Pancreas (tissue), 10 donors: ENCODE data around the gene CACNA1H. TPM values are rescaled to one million over a fixed set of nuclear protein-coding genes. Genes with fewer than 3 reads are reported as not detected.

Experiments
- ATAC-seq, 4 donors: fragments of 200-7000 bp; cut with Tn5 transposase; one replicate each; pipeline versions ENCODE4 v1.8.0 to v1.9.1; 2020; ENCODE audit warnings: mild to moderate bottlenecking in 4 of 4, moderate library complexity in 4 of 4
- DNase-seq, 6 donors: peaks; one replicate each; pipeline ENCODE4 v3.0.0-alpha.2; 2020
- FAIRE-seq: peaks from 2 replicates; lab custom pipeline; 2012; peaks lifted over from hg19 to GRCh38; lab: Jason Lieb, UNC
- H3K27ac ChIP-seq, 4 donors: fragments of 200-600 bp; sonication (generic); 1 replicate in 3 of 4; 2 replicates in 1 of 4; pipeline versions ENCODE4 v1.5.0 to v1.8.0; 2020
- H3K27me3 ChIP-seq, 4 donors: fragments of 200-600 bp; one replicate each; pipeline ENCODE4 v1.8.0; 2021
- H3K36me3 ChIP-seq, 3 donors: fragments of 200-600 bp; sonication (generic) in 1 of 3; one replicate each; pipeline versions ENCODE4 v1.5.0 to v1.8.0; 2020 to 2021
- H3K4me1 ChIP-seq, 3 donors: fragments of 200-600 bp; one replicate each; pipeline ENCODE4 v1.8.0; 2021
- H3K4me3 ChIP-seq, 4 donors: fragments of 200-600 bp; sonication (generic) in 2 of 4; one replicate each; pipeline versions ENCODE4 v1.5.0 to v1.8.0; 2020 to 2021
- H3K9me3 ChIP-seq, 4 donors: fragments of 200-600 bp; one replicate each; pipeline ENCODE4 v1.8.0; 2021
- CTCF ChIP-seq, 4 donors: fragments of 200-600 bp; sonication (generic) in 3 of 4; IDR thresholded peaks; one replicate each; pipeline versions ENCODE4 v1.5.0 to v1.8.0; 2021; ENCODE audit warnings: antibody characterized with exemption in 4 of 4
- WGBS, 2 donors: extraction: QIAGEN DNeasy Blood & Tissue Kit; methylation state at CpG; one replicate each; pipeline ENCODE4 v1.1.7; 2013; 5-methylcytosine and 5-hydroxymethylcytosine counted together
- intact Hi-C, 3 donors: fragments of 100-400 bp; cut with DNase I; formaldehyde crosslinking; loops; one replicate each; pipeline versions ENCODE4 v1.11.1 to v1.14.2; 2022
- polyA plus RNA-seq, 2 donors: library from polyadenylated mRNA; stranded (reverse); fragments of 200-250 nt; gene quantifications; one replicate each; pipeline ENCODE4 v1.2.3, GENCODE V29; 2013
- total RNA-seq, 6 donors: library from RNA; stranded (reverse); fragmentation: NEBNext Ultra II Directional in 4 of 6; extraction: Animal tissue kit (Norgen Biotek cat#: 25700) in 4 of 6; gene quantifications; one replicate each; pipeline versions ENCODE4 v1.2.1 to v1.2.4, GENCODE V29; 2021 to 2023
- donor health status: healthy with polysubstance abuse.
- donor health status: DM: no; HTN: no; CAD: no; lungs with moderate emphysema.
- donor health status: DM: no; HTN: no; CAD: no.
- donor health status: control.
- donor health status: control.
- donor health status: Bipolar disorder and iron deficiency.
- donor health status: DM: yes; HTN: yes; CAD: no.
- donor health status: DM: no; HTN: no; CAD: no.
- donor health status: DM: no; HTN: no; CAD: no.
- donor health status: DM: yes; HTN: yes; CAD: no.

CACNA1H gene
- total and polyA plus RNA-seq, 8 donors, result 2.5 to 20.5 (median 4.9) TPM

- H3K27me3 ChIP-seq, result peaks cover 0 to 8% (median 3%) of the 10 kb centered on the region in 4 donors
- no peak for FAIRE-seq
- H3K36me3 ChIP-seq, result no peaks in the 10 kb centered on the region
- no peak for TF ChIP-seq CTCF (IDR thresholded peaks at IDR 0.05)
- no peaks in the 10 kb centered on the region for H3K9me3 ChIP-seq
- WGBS, 2 donors, result 74 to 81% methylated on average over 19 to 20 of the region's 20 CpGs
- H3K4me1 ChIP-seq, result peaks cover under 1 to 13% (median 9%) of the 10 kb centered on the region in 3 donors
- H3K4me3 ChIP-seq, result no peak overlapping the region
- intact Hi-C loops, result no loop called here
- no peak for ATAC-seq
- H3K27ac ChIP-seq, result no peak overlapping the region
- no peak for DNase-seq
Observed at GRCh38 chr16:1155353-1156054, 2.6 kb downstream of the CACNA1H start.

GRCh38 chr16:1156055-1156982, 3.4 kb downstream of the CACNA1H start:
- TF ChIP-seq CTCF (IDR thresholded peaks at IDR 0.05), result no peak
- DNase-seq, result no peak
- FAIRE-seq, result no peak
- peaks cover 0 to 8% (median 3%) of the 10 kb centered on the region in 4 donors for H3K27me3 ChIP-seq
- intact Hi-C loops, result no loop called here
- no peaks in the 10 kb centered on the region for H3K36me3 ChIP-seq
- H3K4me3 ChIP-seq, result no peak overlapping the region
- H3K4me1 ChIP-seq, result peaks cover 9 to 21% (median 17%) of the 10 kb centered on the region in 3 donors
- no peaks in the 10 kb centered on the region for H3K9me3 ChIP-seq
- ATAC-seq, result no peak
- H3K27ac ChIP-seq, result no peak overlapping the region
- WGBS, 2 donors, result 79 to 80% methylated on average over 35 of the region's 35 CpGs

GRCh38 chr16:1156983-1157638, 4.2 kb downstream of the CACNA1H start:
- H3K36me3 ChIP-seq, result no peaks in the 10 kb centered on the region
- ATAC-seq (no peak), FAIRE-seq (no peak), DNase-seq (no peak)
- H3K27me3 ChIP-seq, result peaks cover 0 to 8% (median 3%) of the 10 kb centered on the region in 4 donors
- 79 to 84% methylated on average over 44 to 46 of the region's 46 CpGs for WGBS, 2 donors
- TF ChIP-seq CTCF (IDR thresholded peaks at IDR 0.05), result no peak
- H3K4me3 ChIP-seq, result no peak overlapping the region
- intact Hi-C loops, result no loop called here
- no peaks in the 10 kb centered on the region for H3K9me3 ChIP-seq
- peaks cover 14 to 22% (median 22%) of the 10 kb centered on the region in 3 donors for H3K4me1 ChIP-seq
- no peak overlapping the region for H3K27ac ChIP-seq

- TF ChIP-seq CTCF (IDR thresholded peaks at IDR 0.05), result no peak
- ATAC-seq (no peak), DNase-seq (no peak), FAIRE-seq (no peak)
- H3K27ac ChIP-seq, result no peak overlapping the region
- intact Hi-C loops, result no loop called here
- no peak overlapping the region for H3K4me3 ChIP-seq
- WGBS, 2 donors, result 77 to 87% methylated on average over 37 to 40 of the region's 40 CpGs
- H3K36me3 ChIP-seq, result no peaks in the 10 kb centered on the region
- H3K27me3 ChIP-seq, result peaks cover 0 to 8% (median 3%) of the 10 kb centered on the region in 4 donors
- peaks cover 14 to 22% (median 22%) of the 10 kb centered on the region in 3 donors for H3K4me1 ChIP-seq
- H3K9me3 ChIP-seq, result no peaks in the 10 kb centered on the region
Observed at GRCh38 chr16:1157639-1158455, 4.9 kb downstream of the CACNA1H start.
